Breast epithelium (tissue), 4 donors: ENCODE results near the gene CGB7. TPM values are rescaled to one million over a fixed set of nuclear protein-coding genes. Genes with fewer than 3 reads are reported as not detected.
A peak's percentile ranks its signal among the peaks of the same experiment; 100 is the strongest.

Experiments used
- DNase-seq, 2 donors: peaks; one replicate each; pipeline ENCODE4 v3.0.0-alpha.2; 2019; ENCODE audit warnings: low spot score in 2 of 2
- H3K27ac ChIP-seq, 2 donors: fragments of 200-600 bp; sonication (generic) in 1 of 2; one replicate each; pipeline ENCODE4 v1.5.1; 2016 to 2019; ENCODE audit warnings: mild to moderate bottlenecking in 1 of 2
- H3K27me3 ChIP-seq, 2 donors: fragments of 200-600 bp; sonication (generic) in 1 of 2; one replicate each; pipeline versions ENCODE4 v1.5.1 to v1.6.0; 2017 to 2019; ENCODE audit warnings: control low read depth in 1 of 2, mild to moderate bottlenecking in 1 of 2
- H3K36me3 ChIP-seq: fragments of 200-600 bp; one replicate; pipeline ENCODE4 v1.5.1; 2019
- H3K4me1 ChIP-seq, 2 donors: fragments of 200-600 bp; sonication (generic); one replicate each; pipeline ENCODE4 v1.5.1; 2016 to 2019; ENCODE audit warnings: control low read depth in 1 of 2
- H3K4me3 ChIP-seq, 3 donors: fragments of 200-600 bp; sonication (generic); 1 replicate in 2 of 3; 2 replicates in 1 of 3; pipeline ENCODE4 v1.5.1; 2016 to 2019; ENCODE audit warnings: mild to moderate bottlenecking in 3 of 3, moderate library complexity in 2 of 3
- H3K9me3 ChIP-seq, 2 donors: fragments of 200-600 bp; sonication (generic) in 1 of 2; one replicate each; pipeline ENCODE4 v1.5.1; 2016 to 2019; ENCODE audit warnings: control low read depth in 1 of 2
- CTCF ChIP-seq, 3 donors: fragments of 450-650 bp; IDR thresholded peaks; one replicate each; pipeline ENCODE4 v1.5.1; 2016 to 2017; ENCODE audit warnings: antibody characterized with exemption in 3 of 3, mild to moderate bottlenecking in 3 of 3, moderate library complexity in 3 of 3
- POLR2A ChIP-seq: fragments of 450-650 bp; IDR thresholded peaks from one replicate; pipeline ENCODE4 v1.6.1; 2016; ENCODE audit warnings: antibody characterized with exemption, mild to moderate bottlenecking, moderate library complexity
- POLR2AphosphoS5 ChIP-seq, 3 donors: sonication (generic); formaldehyde crosslinking; IDR thresholded peaks; one replicate each; pipeline ENCODE4 v1.6.1; 2017; ENCODE audit warnings: antibody characterized with exemption in 3 of 3
- intact Hi-C: fragments of 100-400 bp; cut with DNase I; formaldehyde crosslinking; loops from one replicate; pipeline ENCODE4 v1.15.1; 2023; ENCODE audit warnings: low total_unique reads
- total RNA-seq, 3 donors: library from RNA; depleted of rRNA; stranded (reverse); fragments of >200 nt; gene quantifications; one replicate each; pipeline ENCODE4 v1.1.0, GENCODE V29; 2016

Gene CGB7
- total RNA-seq, 3 donors from 2014 or later = 0.15 to 2.0 TPM; not detected in 1

GRCh38 chr19:49101160-49101559 is 43.6 kb upstream of the CGB7 start:
- no peaks in the 10 kb centered on the region for H3K9me3 ChIP-seq
- DNase-seq = no peak
- H3K36me3 ChIP-seq = no peaks in the 10 kb centered on the region
- no peak overlapping the region for H3K27ac ChIP-seq
- H3K4me1 ChIP-seq = peaks cover 0 to 4% of the 10 kb centered on the region in 2 donors
- TF ChIP-seq POLR2A = no peak
- no peak for TF ChIP-seq POLR2AphosphoS5 (IDR thresholded peaks at IDR 0.05)
- no peak for TF ChIP-seq CTCF (IDR thresholded peaks at IDR 0.05)
- H3K4me3 ChIP-seq = no peak overlapping the region
- no peaks in the 10 kb centered on the region for H3K27me3 ChIP-seq
- intact Hi-C loops = no loop called here

GRCh38 chr19:49098795-49099194 is 41.2 kb upstream of the CGB7 start:
- Histone ChIP-seq H3K27ac (peak overlapping the region; percentile 66 to 69), H3K36me3 (no peaks in the 10 kb centered on the region), H3K9me3 (no peaks in the 10 kb centered on the region), H3K4me1 (peaks cover 0 to 4% of the 10 kb centered on the region in 2 donors), H3K27me3 (no peaks in the 10 kb centered on the region), H3K4me3 (no peak overlapping the region)
- DNase-seq = no peak
- TF ChIP-seq POLR2A (no peak), POLR2AphosphoS5 (IDR thresholded peaks at IDR 0.05) (no peak), CTCF (IDR thresholded peaks at IDR 0.05) (no peak)
- intact Hi-C loops = no loop called here

- no peak for TF ChIP-seq POLR2AphosphoS5 (IDR thresholded peaks at IDR 0.05)
- TF ChIP-seq CTCF (IDR thresholded peaks at IDR 0.05) = peak; percentile 98 to 99 (median 99)
- peak overlapping the region; percentile 66 to 69 for H3K27ac ChIP-seq
- intact Hi-C loops = no loop called here
These were observed 40.1 kb upstream of the CGB7 start for GRCh38 chr19:49097453-49098288.

GRCh38 chr19:49094505-49095482 is 37.2 kb upstream of the CGB7 start:
- Histone ChIP-seq H3K4me3 (no peak overlapping the region), H3K4me1 (peaks cover 0 to 4% of the 10 kb centered on the region in 2 donors), H3K36me3 (no peaks in the 10 kb centered on the region), H3K9me3 (no peaks in the 10 kb centered on the region), H3K27ac (no peak overlapping the region), H3K27me3 (no peaks in the 10 kb centered on the region)
- no peak for DNase-seq
- intact Hi-C loops = no loop called here
- TF ChIP-seq POLR2AphosphoS5 (IDR thresholded peaks at IDR 0.05) (no peak), POLR2A (no peak), CTCF (IDR thresholded peaks at IDR 0.05) (no peak)

More at GRCh38 chr19:49097453-49098288, 40.1 kb upstream of the CGB7 start:
- Histone ChIP-seq H3K27me3 (no peaks in the 10 kb centered on the region), H3K4me3 (no peak overlapping the region), H3K36me3 (no peaks in the 10 kb centered on the region), H3K4me1 (peaks cover 0 to 4% of the 10 kb centered on the region in 2 donors), H3K9me3 (no peaks in the 10 kb centered on the region)
- DNase-seq = peak; percentile 78 to 87
